Activated T-helper 1 cell treated with anti-CD3 and anti-CD28 coated beads, Interleukin-2, amount 50 U/mL, for 16 hours (primary cell): ENCODE data around the gene SEC16B.

Experiments
- DNase-seq, 2 donors: peaks; one replicate each; pipeline ENCODE4 v3.0.0-alpha.2; 2020; ENCODE audit warnings: low read depth in 1 of 2, low spot score in 1 of 2

Gene SEC16B

GRCh38 chr1:177977141-177977540 lies 7.3 kb upstream of the SEC16B start:
- no peak for DNase-seq

GRCh38 chr1:177976596-177976995 lies 6.7 kb upstream of the SEC16B start:
- DNase-seq, result no peak

- no peak for DNase-seq
These were observed 6.0 kb upstream of the SEC16B start for GRCh38 chr1:177975588-177976495.

- no peak for DNase-seq
These were observed 3.7 kb upstream of the SEC16B start for GRCh38 chr1:177973585-177973984.

GRCh38 chr1:177969109-177969508 lies 749 bp downstream of the SEC16B start:
- DNase-seq, result no peak

- DNase-seq, result no peak
These were observed 3.7 kb downstream of the SEC16B start for GRCh38 chr1:177966199-177966598.

- DNase-seq, result no peak
These were observed 4.6 kb downstream of the SEC16B start for GRCh38 chr1:177965293-177965692.

- no peak for DNase-seq
These were observed 5.5 kb downstream of the SEC16B start for GRCh38 chr1:177964336-177964735.

- DNase-seq, result no peak
These were observed 8.8 kb downstream of the SEC16B start for GRCh38 chr1:177960939-177961622.

- no peak for DNase-seq
These were observed 9.9 kb downstream of the SEC16B start for GRCh38 chr1:177959811-177960515.

GRCh38 chr1:177958092-177958491 lies 11.8 kb downstream of the SEC16B start:
- no peak for DNase-seq

GRCh38 chr1:177954076-177954475 lies 15.8 kb downstream of the SEC16B start:
- no peak for DNase-seq

- DNase-seq, result no peak
These were observed 16.3 kb downstream of the SEC16B start for GRCh38 chr1:177953549-177953948.

- no peak for DNase-seq
These were observed 17.2 kb downstream of the SEC16B start for GRCh38 chr1:177952691-177953090.

GRCh38 chr1:177952249-177952648 lies 17.6 kb downstream of the SEC16B start:
- no peak for DNase-seq

GRCh38 chr1:177950506-177950905 lies 19.4 kb downstream of the SEC16B start:
- no peak for DNase-seq

GRCh38 chr1:177948336-177948972 lies 21.4 kb downstream of the SEC16B start:
- no peak for DNase-seq

GRCh38 chr1:177947623-177948022 lies 22.2 kb downstream of the SEC16B start:
- no peak for DNase-seq

- no peak for DNase-seq
These were observed 23.8 kb downstream of the SEC16B start for GRCh38 chr1:177945943-177946650.
